SK-N-SH (cell line): ENCODE results near the gene STIM2. TPM values are rescaled to one million over a fixed set of nuclear protein-coding genes. Genes with fewer than 3 reads are reported as not detected.

Experiments
- CTCF ChIA-PET: fragments of 300-600, 350-600 bp; formaldehyde crosslinking; extraction: SDS; loops from one replicate; lab custom pipeline; 2021; lab: Yijun Ruan, JAX
- POLR2A ChIA-PET: fragments of 350-600 bp; sonication (Branson Sonifier 250); formaldehyde crosslinking; extraction: SDS; loops from one replicate; lab custom pipeline; 2020; ENCODE audit warnings: antibody characterized with exemption, inconsistent platforms; lab: Yijun Ruan, JAX
- DNase-seq: peaks from one replicate; pipeline ENCODE4 v3.0.0; 2012
- H2AFZ ChIP-seq: fragments of 200-600 bp; sonication (generic); 2 replicates; pipeline ENCODE4 v1.8.1; 2016; ENCODE audit warnings: antibody characterized with exemption, mild to moderate bottlenecking, low read depth
- H3F3A ChIP-seq: fragments of 200-600 bp; sonication (generic); replicated peaks from 2 replicates; pipeline ENCODE3; 2016; ENCODE audit warnings: antibody characterized with exemption, mild to moderate bottlenecking; ENCODE audit not compliant: insufficient read depth
- H3K27ac ChIP-seq, 2 experiments: fragments of 200-500 bp in 1 of 2; fragments of 200-600 bp in 1 of 2; sonication (Bioruptor generic) in 1 of 2; sonication (generic), shearing (Covaris generic) in 1 of 2; 2 replicates each; pipeline versions ENCODE4 v1.5.1 to v1.6.1; 2014 to 2016; ENCODE audit warnings: low read depth in 2 of 2, inconsistent platforms in 1 of 2, low read length in 1 of 2, mild to moderate bottlenecking in 1 of 2, mixed read lengths in 1 of 2
- H3K27me3 ChIP-seq: fragments of 200-600 bp; sonication (generic), shearing (Covaris generic); 2 replicates; pipeline ENCODE4 v1.6.1; 2016; ENCODE audit warnings: mixed run types; ENCODE audit not compliant: insufficient read depth
- H3K36me3 ChIP-seq, 2 experiments: fragments of 200-500 bp in 1 of 2; fragments of 200-600 bp in 1 of 2; sonication (Bioruptor generic) in 1 of 2; sonication (generic) in 1 of 2; replicated peaks in 1 of 2; 2 replicates each; pipeline versions ENCODE3 to v1.5.1; 2014 to 2016; ENCODE audit warnings: low read length in 1 of 2, mild to moderate bottlenecking in 1 of 2; ENCODE audit not compliant: insufficient read depth in 2 of 2, control insufficient read depth in 1 of 2
- H3K4me1 ChIP-seq, 2 experiments: fragments of 200-500 bp in 1 of 2; fragments of 200-600 bp in 1 of 2; sonication (Bioruptor generic) in 1 of 2; sonication (generic), shearing (Covaris generic) in 1 of 2; 2 replicates each; pipeline versions ENCODE4 v1.5.1 to v1.6.1; 2014 to 2016; ENCODE audit warnings: low read depth in 1 of 2, low read length in 1 of 2, mixed run types in 1 of 2; ENCODE audit not compliant: insufficient read depth in 2 of 2, control insufficient read depth in 1 of 2
- H3K4me2 ChIP-seq: fragments of 200-600 bp; sonication (generic), shearing (Covaris generic); 2 replicates; pipeline ENCODE4 v1.6.1; 2017; ENCODE audit warnings: mixed run types
- H3K4me3 ChIP-seq, 2 experiments: fragments of 200-500 bp in 1 of 2; fragments of 200-600 bp in 1 of 2; sonication (Bioruptor generic) in 1 of 2; sonication (generic), shearing (Covaris generic) in 1 of 2; 2 replicates each; pipeline versions ENCODE4 v1.5.1 to v1.8.1; 2014 to 2016; ENCODE audit warnings: low read depth in 2 of 2, inconsistent platforms in 1 of 2, low read length in 1 of 2, mild to moderate bottlenecking in 1 of 2, mixed read lengths in 1 of 2, moderate library complexity in 1 of 2
- H3K79me2 ChIP-seq: fragments of 200-600 bp; sonication (generic); 2 replicates; pipeline ENCODE4 v1.8.1; 2017; ENCODE audit warnings: mild to moderate bottlenecking; ENCODE audit not compliant: insufficient read depth
- H3K9ac ChIP-seq: fragments of 200-600 bp; sonication (generic); 2 replicates; pipeline ENCODE4 v1.6.1; 2017; ENCODE audit warnings: mixed run types
- H3K9me2 ChIP-seq: fragments of 200-600 bp; sonication (generic); 2 replicates; pipeline ENCODE4 v1.6.1; 2017; ENCODE audit warnings: mixed run types
- H3K9me3 ChIP-seq: fragments of 200-600 bp; sonication (generic); 2 replicates; pipeline ENCODE4 v1.6.1; 2017; ENCODE audit warnings: mixed run types, mild to moderate bottlenecking, moderate library complexity
- H4K20me1 ChIP-seq: fragments of 200-600 bp; sonication (generic); 2 replicates; pipeline ENCODE4 v1.6.1; 2017; ENCODE audit warnings: mild to moderate bottlenecking, mixed run types; ENCODE audit not compliant: insufficient read depth
- CHD2 ChIP-seq: fragments of 150-350 bp; IDR thresholded peaks from 2 replicates; pipeline ENCODE4 v1.6.1; 2018; ENCODE audit warnings: low read length; ENCODE audit not compliant: partially characterized antibody
- ELF1 ChIP-seq: IDR thresholded peaks from 2 replicates; pipeline ENCODE4 v1.4.0; 2012
- EP300 ChIP-seq, 2 experiments: IDR thresholded peaks; 2 replicates each; pipeline versions ENCODE4 v1.4.0 to v1.6.1; 2012; ENCODE audit warnings: borderline replicate concordance in 1 of 2, low read depth in 1 of 2, low read length in 1 of 2
- EZH2phosphoT487 ChIP-seq: fragments of 200-600 bp; sonication (generic); IDR thresholded peaks from 2 replicates; pipeline ENCODE4 v1.6.1; 2017; ENCODE audit warnings: low read depth, mixed run types, mild to moderate bottlenecking, antibody characterized with exemption, moderate library complexity, borderline replicate concordance
- FOSL2 ChIP-seq: IDR thresholded peaks from 2 replicates; pipeline ENCODE4 v1.4.0; 2012; ENCODE audit warnings: low read depth, mild to moderate bottlenecking, moderate library complexity, borderline replicate concordance
- FOXJ3 ChIP-seq: sonication (generic); formaldehyde crosslinking; IDR thresholded peaks from 2 replicates; pipeline ENCODE4 v1.5.1; 2020; ENCODE audit warnings: mild to moderate bottlenecking, missing genetic modification reagents
- MXI1 ChIP-seq: IDR thresholded peaks from 2 replicates; pipeline ENCODE4 v1.6.1; 2012; ENCODE audit warnings: mild to moderate bottlenecking, low read depth, low read length, improper control_type of control experiment
- NRF1 ChIP-seq: IDR thresholded peaks from 2 replicates; pipeline ENCODE4 v1.6.1; 2012; ENCODE audit warnings: low read depth, mild to moderate bottlenecking, low read length
- PBX3 ChIP-seq: IDR thresholded peaks from 2 replicates; pipeline ENCODE4; 2012
- POLR2AphosphoS5 ChIP-seq: IDR thresholded peaks from 2 replicates; pipeline ENCODE4 v1.6.1; 2012; ENCODE audit warnings: low read depth, low read length
- RXRA ChIP-seq: IDR thresholded peaks from 2 replicates; pipeline ENCODE4 v1.4.0; 2012; ENCODE audit warnings: low read depth, mild to moderate bottlenecking, borderline replicate concordance
- SIN3A ChIP-seq: IDR thresholded peaks from 2 replicates; pipeline ENCODE4 v1.6.1; 2012; ENCODE audit warnings: low read depth, mild to moderate bottlenecking, low read length, moderate library complexity, borderline replicate concordance
- SMC3 ChIP-seq: IDR thresholded peaks from 2 replicates; pipeline ENCODE4 v1.6.1; 2012; ENCODE audit warnings: low read depth, low read length, improper control_type of control experiment
- TAF1 ChIP-seq: IDR thresholded peaks from 2 replicates; pipeline ENCODE4 v1.6.1; 2012; ENCODE audit warnings: low read depth, mild to moderate bottlenecking, low read length, moderate library complexity, borderline replicate concordance
- USF1 ChIP-seq: IDR thresholded peaks from 2 replicates; pipeline ENCODE4 v1.4.0; 2012; ENCODE audit warnings: low read depth, borderline replicate concordance
- YY1 ChIP-seq: IDR thresholded peaks from 2 replicates; pipeline ENCODE4 v1.4.0; 2012; ENCODE audit warnings: low read depth, mild to moderate bottlenecking
- WGBS: methylation state at CpG from one replicate; pipeline ENCODE4 v1.1.6; 2017; ENCODE audit warnings: low lambda C conversion rate; 5-methylcytosine and 5-hydroxymethylcytosine counted together
- polyA plus RNA-seq, 3 experiments: library from polyadenylated mRNA; depleted of rRNA; stranded (reverse); fragments of >200 nt; gene quantifications; 2 replicates each; pipeline ENCODE4 v1.2.3, GENCODE V29; 2012

The STIM2 gene
- polyA plus RNA-seq, 1 of the 3 experiments (the other 2 are of a cell fraction), result 14.7 TPM

GRCh38 chr4:26950446-26950845, 89.8 kb downstream of the STIM2 start:
- no peak overlapping the region for H3K27ac ChIP-seq
- H3K9ac ChIP-seq, result no peak overlapping the region
- H4K20me1 ChIP-seq, result no peaks in the 10 kb centered on the region
- CTCF ChIA-PET, result no interaction called here
- no peaks in the 10 kb centered on the region for H3K36me3 ChIP-seq
- no peak overlapping the region for H2AFZ ChIP-seq
- H3K9me3 ChIP-seq, result no peaks in the 10 kb centered on the region
- no peak for DNase-seq
- POLR2A ChIA-PET, result no interaction called here
- H3K9me2 ChIP-seq, result no peaks in the 10 kb centered on the region
- H3F3A ChIP-seq, result no peaks in the 10 kb centered on the region
- no peaks in the 10 kb centered on the region for H3K79me2 ChIP-seq
- TF ChIP-seq PBX3 (no peak), EP300 (IDR thresholded peaks at IDR 0.05; ENCODE audit: borderline replicate concordance in 1 of 2, low read depth in 1 of 2, low read length in 1 of 2) (no peak), SIN3A (no peak), ELF1 (no peak), RXRA (no peak), POLR2AphosphoS5 (no peak), CHD2 (no peak), NRF1 (no peak), FOXJ3 (CRISPR knock-in tag) (no peak), SMC3 (no peak), TAF1 (no peak)
- no peak overlapping the region for H3K4me2 ChIP-seq
- no peak overlapping the region for H3K4me3 ChIP-seq
- no peaks in the 10 kb centered on the region for H3K27me3 ChIP-seq
- H3K4me1 ChIP-seq, result no peaks in the 10 kb centered on the region

DNA sequence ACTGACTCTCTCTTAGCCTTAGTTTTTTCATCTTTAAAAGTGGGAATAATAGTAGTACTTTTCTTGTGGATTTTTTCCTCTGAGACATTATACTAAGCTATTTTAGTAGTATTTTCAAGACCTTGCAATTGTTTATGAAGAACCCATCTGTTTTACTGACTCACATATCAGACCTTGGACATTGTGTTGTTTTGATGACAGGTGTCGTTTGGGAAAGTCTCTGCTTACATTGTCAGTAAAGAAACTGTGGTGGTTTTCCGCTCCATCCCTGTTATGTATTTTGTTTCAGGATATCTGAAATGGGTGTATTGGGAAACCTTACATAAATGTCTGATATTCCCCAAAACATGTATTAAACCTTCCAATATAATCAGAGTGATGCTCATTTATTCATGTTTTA, 92.2 kb downstream of the STIM2 start:
- Histone ChIP-seq H3K9me2 (no peaks in the 10 kb centered on the region), H3K27ac (no peak overlapping the region), H3K27me3 (no peaks in the 10 kb centered on the region), H3K4me1 (no peaks in the 10 kb centered on the region), H3K4me3 (no peak overlapping the region), H3K4me2 (no peak overlapping the region), H3K36me3 (no peaks in the 10 kb centered on the region), H3F3A (no peaks in the 10 kb centered on the region), H3K9ac (no peak overlapping the region), H3K79me2 (no peaks in the 10 kb centered on the region), H2AFZ (no peak overlapping the region), H4K20me1 (no peaks in the 10 kb centered on the region), H3K9me3 (no peaks in the 10 kb centered on the region)
- 92% methylated on average over 2 of the region's 2 CpGs for WGBS
- TF ChIP-seq FOXJ3 (CRISPR knock-in tag), result no peak
- TF ChIP-seq USF1, result no peak
- TF ChIP-seq MXI1, result no peak
- TF ChIP-seq FOSL2, result no peak
- no peak for TF ChIP-seq SIN3A
- no peak for TF ChIP-seq YY1
- TF ChIP-seq EZH2phosphoT487, result no peak
- POLR2A ChIA-PET, result no interaction called here
- CTCF ChIA-PET, result no interaction called here
- DNase-seq, result no peak
